GM21360 (cell line): Measurements from ENCODE around the gene DPYSL3.
A peak's percentile ranks its signal among the peaks of the same experiment; 100 is the strongest.

Source experiments
- ATAC-seq: cut with Tn5 transposase; IDR thresholded peaks from one replicate; pipeline ENCODE4 v1.9.1; 2021; ENCODE audit warnings: mild to moderate bottlenecking, moderate library complexity; ENCODE audit not compliant: unreplicated experiment

The DPYSL3 gene

GRCh38 chr5:147407094-147407681, 102.7 kb downstream of the DPYSL3 start:
- ATAC-seq = no peak

GRCh38 chr5:147406636-147407035, 103.2 kb downstream of the DPYSL3 start:
- ATAC-seq = no peak

- peak; percentile 12 for ATAC-seq
Observed at GRCh38 chr5:147404706-147405105, 105.2 kb downstream of the DPYSL3 start.

GRCh38 chr5:147403651-147404640, 105.9 kb downstream of the DPYSL3 start:
- peak; percentile 94 for ATAC-seq

- no peak for ATAC-seq
Observed at GRCh38 chr5:147400881-147401280, 109.0 kb downstream of the DPYSL3 start.

GRCh38 chr5:147400126-147400809, 109.6 kb downstream of the DPYSL3 start:
- ATAC-seq = no peak

GRCh38 chr5:147398860-147399259, 111.0 kb downstream of the DPYSL3 start:
- no peak for ATAC-seq

GRCh38 chr5:147397616-147398015, 112.3 kb downstream of the DPYSL3 start:
- ATAC-seq = no peak

- no peak for ATAC-seq
Observed at GRCh38 chr5:147396070-147396823, 113.6 kb downstream of the DPYSL3 start.

- ATAC-seq = no peak
Observed at GRCh38 chr5:147393874-147394672, 115.8 kb downstream of the DPYSL3 start.

GRCh38 chr5:147391781-147392180, 118.1 kb downstream of the DPYSL3 start:
- ATAC-seq = peak; percentile 95

GRCh38 chr5:147390654-147391225, 119.1 kb downstream of the DPYSL3 start:
- ATAC-seq = no peak

- no peak for ATAC-seq
Observed at GRCh38 chr5:147388184-147389108, 121.4 kb downstream of the DPYSL3 start.

GRCh38 chr5:147387109-147387508, 122.8 kb downstream of the DPYSL3 start:
- ATAC-seq = no peak

- no peak for ATAC-seq
Observed at GRCh38 chr5:147384346-147385193, 125.3 kb downstream of the DPYSL3 start.

- no peak for ATAC-seq
Observed at GRCh38 chr5:147382776-147383175, 127.1 kb downstream of the DPYSL3 start.

- no peak for ATAC-seq
Observed at GRCh38 chr5:147381555-147381954, 128.3 kb downstream of the DPYSL3 start.

GRCh38 chr5:147377682-147378081, 132.2 kb downstream of the DPYSL3 start:
- no peak for ATAC-seq
